Right ventricle myocardium inferior (tissue), 1 donor: ENCODE data around the gene MGAT4C. TPM values are rescaled to one million over a fixed set of nuclear protein-coding genes. Genes with fewer than 3 reads are reported as not detected.

ENCODE experiments used
- ATAC-seq: fragments of 200-7000 bp; cut with Tn5 transposase; one replicate; pipeline ENCODE4 v1.9.1; 2020; ENCODE audit warnings: mild to moderate bottlenecking, moderate library complexity
- DNase-seq: peaks from one replicate; pipeline ENCODE4 v3.0.0; 2021; ENCODE audit errors: missing footprints
- intact Hi-C: fragments of 100-400 bp; cut with DNase I; formaldehyde crosslinking; loops from one replicate; pipeline ENCODE4 v1.11.0; 2022
- total RNA-seq: library from RNA; stranded (reverse); fragmentation: NEBNext Ultra II Directional; extraction: Animal tissue kit (Norgen Biotek cat#: 25700); gene quantifications from one replicate; pipeline ENCODE4 v1.2.1, GENCODE V29; 2021
- donor health status: DM: no; HTN: yes; CAD: no; lungs with severe emphysema.

MGAT4C gene
- total RNA-seq, 1 donor from 2014 or later: 4.4 TPM

GRCh38 chr12:86042062-86042461 lies 214.1 kb downstream of the MGAT4C start:
- DNase-seq (no peak), ATAC-seq (no peak)
- intact Hi-C loops: no loop called here

- DNase-seq (no peak), ATAC-seq (no peak)
- intact Hi-C loops: no loop called here
Observed at GRCh38 chr12:86018361-86018760, 237.8 kb downstream of the MGAT4C start.

GRCh38 chr12:86015026-86015425 lies 241.2 kb downstream of the MGAT4C start:
- no peak for ATAC-seq
- no peak for DNase-seq
- intact Hi-C loops: no loop called here

- intact Hi-C loops: no loop called here
- ATAC-seq: no peak
Observed at GRCh38 chr12:86006727-86007126, 249.5 kb downstream of the MGAT4C start.

GRCh38 chr12:85998074-85998473 lies 258.1 kb downstream of the MGAT4C start:
- DNase-seq (no peak), ATAC-seq (no peak)
- intact Hi-C loops: no loop called here

More at GRCh38 chr12:86006727-86007126, 249.5 kb downstream of the MGAT4C start:
- DNase-seq: no peak

- ATAC-seq: no peak
- DNase-seq: no peak
- intact Hi-C loops: no loop called here
Observed at GRCh38 chr12:85996280-85996679, 259.9 kb downstream of the MGAT4C start.

- intact Hi-C loops: no loop called here
- DNase-seq: no peak
- no peak for ATAC-seq
Observed at GRCh38 chr12:85993746-85994145, 262.4 kb downstream of the MGAT4C start.

- no peak for ATAC-seq
- no peak for DNase-seq
- intact Hi-C loops: no loop called here
Observed at GRCh38 chr12:85985996-85986395, 270.2 kb downstream of the MGAT4C start.

GRCh38 chr12:85983601-85984000 lies 272.6 kb downstream of the MGAT4C start:
- no peak for ATAC-seq
- intact Hi-C loops: no loop called here
- DNase-seq: no peak

GRCh38 chr12:85979641-85980040 lies 276.6 kb downstream of the MGAT4C start:
- DNase-seq: no peak
- intact Hi-C loops: no loop called here
- no peak for ATAC-seq

GRCh38 chr12:85975716-85976115 lies 280.5 kb downstream of the MGAT4C start:
- no peak for ATAC-seq
- no peak for DNase-seq
- intact Hi-C loops: no loop called here

GRCh38 chr12:85971800-85972199 lies 284.4 kb downstream of the MGAT4C start:
- no peak for DNase-seq
- intact Hi-C loops: no loop called here
- no peak for ATAC-seq

- ATAC-seq: no peak
- intact Hi-C loops: no loop called here
Observed at GRCh38 chr12:85968606-85969005, 287.6 kb downstream of the MGAT4C start.

GRCh38 chr12:85963326-85963725 lies 292.9 kb downstream of the MGAT4C start:
- no peak for ATAC-seq
- no peak for DNase-seq
- intact Hi-C loops: no loop called here

More at GRCh38 chr12:85968606-85969005, 287.6 kb downstream of the MGAT4C start:
- DNase-seq: no peak

- ATAC-seq: no peak
- no peak for DNase-seq
- intact Hi-C loops: no loop called here
Observed at GRCh38 chr12:85956081-85956480, 300.1 kb downstream of the MGAT4C start.

- ATAC-seq: no peak
- DNase-seq: no peak
- intact Hi-C loops: no loop called here
Observed at GRCh38 chr12:85955127-85955526, 301.1 kb downstream of the MGAT4C start.

GRCh38 chr12:85951823-85952222 lies 304.4 kb downstream of the MGAT4C start:
- intact Hi-C loops: no loop called here
- no peak for DNase-seq

GRCh38 chr12:85949253-85949652 lies 306.9 kb downstream of the MGAT4C start:
- DNase-seq (no peak), ATAC-seq (no peak)
- intact Hi-C loops: no loop called here

More at GRCh38 chr12:85951823-85952222, 304.4 kb downstream of the MGAT4C start:
- no peak for ATAC-seq

- intact Hi-C loops: no loop called here
- ATAC-seq: no peak
Observed at GRCh38 chr12:85948340-85948739, 307.9 kb downstream of the MGAT4C start.

GRCh38 chr12:85947286-85947685 lies 308.9 kb downstream of the MGAT4C start:
- ATAC-seq (no peak), DNase-seq (peak; percentile 50)
- intact Hi-C loops: no loop called here

More at GRCh38 chr12:85948340-85948739, 307.9 kb downstream of the MGAT4C start:
- DNase-seq: no peak

GRCh38 chr12:85946375-85946774 lies 309.8 kb downstream of the MGAT4C start:
- no peak for ATAC-seq
- DNase-seq: no peak
- intact Hi-C loops: no loop called here
